Neural progenitor cell (in vitro differentiated cells): ENCODE measurements around the gene TRIM31. TPM values are rescaled to one million over a fixed set of nuclear protein-coding genes. Genes with fewer than 3 reads are reported as not detected.

Experiments used
- DNase-seq: peaks from one replicate; pipeline ENCODE4 v3.0.0-alpha.2; 2016; ENCODE audit warnings: low spot score
- H2AFZ ChIP-seq: fragments of 200-600 bp; sonication (generic); replicated peaks from 2 replicates; pipeline ENCODE4 v1.6.1; 2016; ENCODE audit warnings: antibody characterized with exemption
- H3F3A ChIP-seq: fragments of 200-600 bp; sonication (generic); 2 replicates; pipeline ENCODE4 v1.6.1; 2016; ENCODE audit warnings: antibody characterized with exemption, low read depth
- H3K27ac ChIP-seq: fragments of 200-600 bp; sonication (generic); 2 replicates; pipeline ENCODE4 v1.5.1; 2016; ENCODE audit warnings: mild to moderate bottlenecking
- H3K27me3 ChIP-seq: fragments of 200-600 bp; sonication (generic); 2 replicates; pipeline ENCODE4 v1.6.1; 2016; ENCODE audit warnings: mild to moderate bottlenecking, moderate library complexity
- H3K36me3 ChIP-seq: fragments of 200-600 bp; sonication (generic); 2 replicates; pipeline ENCODE4 v1.5.1; 2016
- H3K4me1 ChIP-seq: fragments of 200-600 bp; sonication (generic); 2 replicates; pipeline ENCODE4 v1.6.1; 2016; ENCODE audit warnings: mixed run types
- H3K4me2 ChIP-seq: fragments of 200-600 bp; sonication (generic); 2 replicates; pipeline ENCODE4 v1.6.1; 2016
- H3K4me3 ChIP-seq: fragments of 200-600 bp; sonication (generic); 2 replicates; pipeline ENCODE4 v1.5.1; 2016
- H3K79me2 ChIP-seq: fragments of 200-600 bp; sonication (generic); 2 replicates; pipeline ENCODE4 v1.6.1; 2016; ENCODE audit warnings: low read depth
- H3K9ac ChIP-seq: fragments of 200-600 bp; sonication (generic); 2 replicates; pipeline ENCODE4 v1.6.1; 2016
- H3K9me3 ChIP-seq: fragments of 200-600 bp; sonication (generic); 2 replicates; pipeline ENCODE4 v1.5.1; 2016; ENCODE audit warnings: low read depth
- H4K20me1 ChIP-seq: fragments of 200-600 bp; sonication (generic); 2 replicates; pipeline ENCODE4 v1.6.1; 2016; ENCODE audit warnings: low read depth
- H3K27ac Mint-ChIP-seq: 3 replicates; pipeline ENCODE4 v1.8.0; 2021; ENCODE audit warnings: mixed read lengths
- H3K27me3 Mint-ChIP-seq: 2 replicates; pipeline ENCODE4 v1.8.0; 2022; ENCODE audit warnings: low read depth, mild to moderate bottlenecking, inconsistent platforms, moderate library complexity, mixed read lengths; ENCODE audit not compliant: insufficient read depth
- H3K36me3 Mint-ChIP-seq: 3 replicates; pipeline ENCODE4 v1.8.0; 2021; ENCODE audit warnings: mixed read lengths
- H3K4me1 Mint-ChIP-seq: 3 replicates; pipeline ENCODE4 v1.8.0; 2021; ENCODE audit warnings: mixed read lengths
- H3K4me3 Mint-ChIP-seq: 3 replicates; pipeline ENCODE4 v1.8.0; 2021; ENCODE audit warnings: mild to moderate bottlenecking, moderate library complexity, mixed read lengths
- H3K9me3 Mint-ChIP-seq: 3 replicates; pipeline ENCODE4 v1.8.0; 2020; ENCODE audit warnings: mixed read lengths
- CTCF ChIP-seq: fragments of 200-600 bp; sonication (generic); IDR thresholded peaks from 2 replicates; pipeline ENCODE4 v1.5.1; 2017; ENCODE audit warnings: antibody characterized with exemption, mild to moderate bottlenecking
- EZH2 ChIP-seq: fragments of 200-600 bp; sonication (generic); IDR thresholded peaks from 2 replicates; pipeline ENCODE4 v1.6.1; 2017; ENCODE audit warnings: antibody characterized with exemption, mild to moderate bottlenecking, moderate library complexity
- EZH2phosphoT487 ChIP-seq: fragments of 200-600 bp; sonication (generic); IDR thresholded peaks from 2 replicates; pipeline ENCODE4 v1.6.1; 2017; ENCODE audit warnings: antibody characterized with exemption
- total RNA-seq: library from RNA; depleted of rRNA; stranded (reverse); fragments of >200 nt; gene quantifications from 2 replicates; pipeline ENCODE4 v1.2.3, GENCODE V29; 2015; ENCODE audit warnings: low replicate concordance

The TRIM31 gene
- total RNA-seq, 1 donor from 2014 or later = not detected

GRCh38 chr6:30091577-30092381 is 21.1 kb downstream of the TRIM31 start:
- no peak overlapping the region for H3K4me3 Mint-ChIP-seq
- no peaks in the 10 kb centered on the region for H3K9me3 ChIP-seq
- peaks cover 3% of the 10 kb centered on the region for H3K9me3 Mint-ChIP-seq
- H3K4me3 ChIP-seq = no peak overlapping the region
- no peak overlapping the region for H3K4me2 ChIP-seq
- H3K36me3 Mint-ChIP-seq = no peaks in the 10 kb centered on the region
- no peaks in the 10 kb centered on the region for H3K4me1 ChIP-seq
- H3K9ac ChIP-seq = no peak overlapping the region
- peak overlapping the region; percentile 76 for H2AFZ ChIP-seq
- no peaks in the 10 kb centered on the region for H3K36me3 ChIP-seq
- no peaks in the 10 kb centered on the region for H3K4me1 Mint-ChIP-seq
- H3K79me2 ChIP-seq = no peaks in the 10 kb centered on the region
- no peak overlapping the region for H3K27ac ChIP-seq
- DNase-seq = no peak
- H4K20me1 ChIP-seq = no peaks in the 10 kb centered on the region
- no peak for TF ChIP-seq EZH2
- H3K27me3 ChIP-seq = peaks cover 85% of the 10 kb centered on the region
- H3F3A ChIP-seq = no peaks in the 10 kb centered on the region
- peaks cover 31% of the 10 kb centered on the region for H3K27me3 Mint-ChIP-seq
- no peak overlapping the region for H3K27ac Mint-ChIP-seq

- peaks cover 53% of the 10 kb centered on the region for H3K27me3 ChIP-seq
- no peaks in the 10 kb centered on the region for H3K79me2 ChIP-seq
- H3K27me3 Mint-ChIP-seq = peaks cover 20% of the 10 kb centered on the region
- no peak for TF ChIP-seq EZH2phosphoT487
- H3K9ac ChIP-seq = no peak overlapping the region
- no peak overlapping the region for H3K4me2 ChIP-seq
- H4K20me1 ChIP-seq = no peaks in the 10 kb centered on the region
- no peaks in the 10 kb centered on the region for H3K4me1 Mint-ChIP-seq
- H3F3A ChIP-seq = no peaks in the 10 kb centered on the region
- H3K27ac Mint-ChIP-seq = no peak overlapping the region
- H3K27ac ChIP-seq = no peak overlapping the region
- H2AFZ ChIP-seq = no peak overlapping the region
- no peak overlapping the region for H3K4me3 Mint-ChIP-seq
- H3K9me3 Mint-ChIP-seq = peaks cover 7% of the 10 kb centered on the region
- H3K9me3 ChIP-seq = no peaks in the 10 kb centered on the region
- no peaks in the 10 kb centered on the region for H3K36me3 Mint-ChIP-seq
- DNase-seq = no peak
- no peak overlapping the region for H3K4me3 ChIP-seq
- no peaks in the 10 kb centered on the region for H3K36me3 ChIP-seq
- H3K4me1 ChIP-seq = no peaks in the 10 kb centered on the region
These were observed 25.0 kb downstream of the TRIM31 start for GRCh38 chr6:30087876-30088275.

- Histone ChIP-seq H3K4me1 (peaks cover 10% of the 10 kb centered on the region), H4K20me1 (no peaks in the 10 kb centered on the region), H3K27ac (no peak overlapping the region), H3K4me2 (no peak overlapping the region), H3K79me2 (no peaks in the 10 kb centered on the region), H3K9ac (no peak overlapping the region), H3K4me3 (no peak overlapping the region), H3K36me3 (no peaks in the 10 kb centered on the region), H3K9me3 (no peaks in the 10 kb centered on the region), H2AFZ (no peak overlapping the region), H3K27me3 (peaks cover 82% of the 10 kb centered on the region), H3F3A (peaks cover 7% of the 10 kb centered on the region)
- no peak overlapping the region for H3K4me3 Mint-ChIP-seq
- peaks cover 53% of the 10 kb centered on the region for H3K27me3 Mint-ChIP-seq
- no peaks in the 10 kb centered on the region for H3K36me3 Mint-ChIP-seq
- peaks cover 1% of the 10 kb centered on the region for H3K9me3 Mint-ChIP-seq
- no peak for DNase-seq
- no peak overlapping the region for H3K27ac Mint-ChIP-seq
- TF ChIP-seq EZH2 = no peak
- peaks cover 8% of the 10 kb centered on the region for H3K4me1 Mint-ChIP-seq
These were observed 35.7 kb downstream of the TRIM31 start for GRCh38 chr6:30077218-30077617.

- Mint-ChIP-seq H3K27ac (no peak overlapping the region), H3K27me3 (peaks cover 62% of the 10 kb centered on the region), H3K4me3 (peak overlapping the region; percentile 80), H3K9me3 (peaks cover 8% of the 10 kb centered on the region), H3K36me3 (peaks cover 5% of the 10 kb centered on the region), H3K4me1 (peaks cover 12% of the 10 kb centered on the region)
- peak overlapping the region; percentile 61 for H3K4me3 ChIP-seq
- peaks cover 17% of the 10 kb centered on the region for H3K4me1 ChIP-seq
- no peaks in the 10 kb centered on the region for H4K20me1 ChIP-seq
- H3F3A ChIP-seq = peaks cover 7% of the 10 kb centered on the region
- DNase-seq = peak; percentile 59
- no peaks in the 10 kb centered on the region for H3K79me2 ChIP-seq
- peak overlapping the region; percentile 91 for H2AFZ ChIP-seq
- H3K36me3 ChIP-seq = no peaks in the 10 kb centered on the region
- peaks cover 94% of the 10 kb centered on the region for H3K27me3 ChIP-seq
- TF ChIP-seq CTCF = peak; percentile 75
- no peak for TF ChIP-seq EZH2
- H3K9me3 ChIP-seq = no peaks in the 10 kb centered on the region
- peak overlapping the region; percentile 96 for H3K4me2 ChIP-seq
- no peak overlapping the region for H3K27ac ChIP-seq
- no peak overlapping the region for H3K9ac ChIP-seq
These were observed 36.8 kb downstream of the TRIM31 start for GRCh38 chr6:30075790-30076732.
